PC-3 (cell line): ENCODE measurements around the gene SCLY.

Source experiments
- CTCF ChIP-seq: fragments of 300-600 bp; sonication (generic); conservative IDR thresholded peaks from 2 replicates; pipeline ENCODE4 v1.5.1; 2017; ENCODE audit warnings: antibody characterized with exemption, low read depth, mild to moderate bottlenecking, low read length
- EZH2phosphoT487 ChIP-seq: fragments of 300-600 bp; sonication (generic); IDR thresholded peaks from 2 replicates; pipeline ENCODE4 v1.6.1; 2018; ENCODE audit warnings: mild to moderate bottlenecking, antibody characterized with exemption, low read length, borderline replicate concordance

- TF ChIP-seq EZH2phosphoT487 (no peak), CTCF (no peak)
Observed at GRCh38 chr2:238039985-238040384, 20.8 kb upstream of the SCLY start.
